Sigmoid colon (tissue), 7 donors: ENCODE measurements around the gene NOP10. TPM values are rescaled to one million over a fixed set of nuclear protein-coding genes. Genes with fewer than 3 reads are reported as not detected.

Experiments used
- DNase-seq: peaks from one replicate; pipeline ENCODE4 v3.0.0-alpha.2; 2019
- H3K27ac ChIP-seq, 4 donors: fragments of 200-600 bp; sonication (generic); one replicate each; pipeline ENCODE4 v1.5.1; 2016 to 2019; ENCODE audit warnings: mild to moderate bottlenecking in 1 of 4
- H3K27me3 ChIP-seq, 3 donors: fragments of 200-600 bp; sonication (generic); one replicate each; pipeline ENCODE4 v1.5.1; 2019; ENCODE audit warnings: mild to moderate bottlenecking in 1 of 3
- H3K36me3 ChIP-seq, 4 donors: fragments of 200-600 bp; sonication (generic); one replicate each; pipeline ENCODE4 v1.5.1; 2016 to 2019
- H3K4me1 ChIP-seq, 4 donors: fragments of 200-600 bp; sonication (generic); one replicate each; pipeline ENCODE4 v1.5.1; 2017 to 2019
- H3K4me3 ChIP-seq, 4 donors: fragments of 200-600 bp; sonication (generic); one replicate each; pipeline ENCODE4 v1.5.1; 2017 to 2019; ENCODE audit warnings: mild to moderate bottlenecking in 2 of 4, moderate library complexity in 1 of 4
- H3K9me3 ChIP-seq, 4 donors: fragments of 200-600 bp in 3 of 4; sonication (generic) in 3 of 4; one replicate each; pipeline versions ENCODE4 v1.5.1 to v1.6.1; 2013 to 2019
- CTCF ChIP-seq, 4 experiments: fragments of 450-650 bp in 3 of 4; fragments of 200-600 bp in 1 of 4; IDR thresholded peaks; one replicate each; pipeline ENCODE4 v1.5.1; 2016 to 2019; ENCODE audit warnings: antibody characterized with exemption in 4 of 4, mild to moderate bottlenecking in 3 of 4, moderate library complexity in 2 of 4
- EP300 ChIP-seq, 4 donors: sonication (generic); formaldehyde crosslinking; IDR thresholded peaks; one replicate each; pipeline ENCODE4 v1.6.1; 2017; ENCODE audit warnings: antibody characterized with exemption in 4 of 4
- POLR2A ChIP-seq, 2 donors: fragments of 450-650 bp; IDR thresholded peaks; one replicate each; pipeline ENCODE4 v1.6.1; 2016; ENCODE audit warnings: antibody characterized with exemption in 2 of 2, mild to moderate bottlenecking in 2 of 2, moderate library complexity in 2 of 2
- POLR2AphosphoS5 ChIP-seq, 4 donors: sonication (generic); formaldehyde crosslinking; IDR thresholded peaks; one replicate each; pipeline ENCODE4 v1.6.1; 2017; ENCODE audit warnings: antibody characterized with exemption in 4 of 4
- WGBS, 2 donors: extraction: QIAGEN DNeasy Blood & Tissue Kit; methylation state at CpG; one replicate each; pipeline ENCODE4 v1.1.7; 2013; 5-methylcytosine and 5-hydroxymethylcytosine counted together
- intact Hi-C: fragments of 100-400 bp; cut with DNase I; formaldehyde crosslinking; loops from one replicate; pipeline ENCODE4 v1.15.1; 2023
- polyA plus RNA-seq, 3 donors: library from polyadenylated mRNA; stranded (reverse); fragments of 200-250 nt; gene quantifications; one replicate each; pipeline ENCODE4 v1.2.3, GENCODE V29; 2013
- small RNA-seq, 3 donors: library from RNA; depleted of rRNA; stranded (forward); fragments of <200 nt; gene quantifications; one replicate each; pipeline ENCODE3, GENCODE V24; 2016
- total RNA-seq, 4 donors: library from RNA; depleted of rRNA; stranded (reverse); fragments of >200 nt; gene quantifications; one replicate each; pipeline ENCODE4 v1.1.0, GENCODE V29; 2016
- donor health status: healthy with polysubstance abuse.
- donor health status: Bipolar disorder and iron deficiency.
- donor health status: healthy.

Gene NOP10
- total and polyA plus RNA-seq, 7 donors, result 67.6 to 532 (median 160) TPM

- H3K4me3 ChIP-seq, result no peak overlapping the region
- peak overlapping the region in 3 of 4 donors; percentile 0 to 17 (median 12) for H3K27ac ChIP-seq
Measured at GRCh38 chr15:34297059-34297458, 45.9 kb downstream of the NOP10 start.

GRCh38 chr15:34292621-34293020 lies 50.3 kb downstream of the NOP10 start:
- Histone ChIP-seq H3K4me1 (peaks cover 0 to 15% (median 12%) of the 10 kb centered on the region in 4 donors), H3K4me3 (no peak overlapping the region), H3K9me3 (no peaks in the 10 kb centered on the region), H3K27me3 (no peaks in the 10 kb centered on the region), H3K36me3 (no peaks in the 10 kb centered on the region), H3K27ac (no peak overlapping the region)
- no peak for TF ChIP-seq CTCF (IDR thresholded peaks at IDR 0.05)
- no peak for TF ChIP-seq POLR2AphosphoS5 (IDR thresholded peaks at IDR 0.05)
- no peak for TF ChIP-seq EP300 (IDR thresholded peaks at IDR 0.05)
- TF ChIP-seq POLR2A (IDR thresholded peaks at IDR 0.05), result no peak
- WGBS, 2 donors, result 89 to 97% methylated on average over 9 of the region's 9 CpGs
- intact Hi-C loops, result no loop called here
- no peak for DNase-seq

More at GRCh38 chr15:34297059-34297458, 45.9 kb downstream of the NOP10 start:
- intact Hi-C loops, result no loop called here
- 4 to 21% methylated on average over 1 of the region's 1 CpG for WGBS, 2 donors
- no peaks in the 10 kb centered on the region for H3K27me3 ChIP-seq
- TF ChIP-seq CTCF (IDR thresholded peaks at IDR 0.05) (no peak), POLR2AphosphoS5 (IDR thresholded peaks at IDR 0.05) (no peak), POLR2A (IDR thresholded peaks at IDR 0.05) (no peak), EP300 (IDR thresholded peaks at IDR 0.05) (no peak)
- DNase-seq, result no peak
- peaks cover 0 to 18% (median 12%) of the 10 kb centered on the region in 4 donors for H3K4me1 ChIP-seq
- H3K9me3 ChIP-seq, result no peaks in the 10 kb centered on the region
- H3K36me3 ChIP-seq, result no peaks in the 10 kb centered on the region

Small RNA genes lying within 50 kb of the gene (small RNA-seq; reads per million reads assigned to genes)
- gene MIR1233-1 (0 reads per million in 3 donors), gene RF00019 (0 reads per million in 3 donors)

Other genes with a start within 250 kb of the NOP10 start
- gene EMC7, start 241.3 kb downstream of the NOP10 start, total RNA-seq, result 10 to 100 TPM; 34.8 to 55.1 (median 47.7) TPM
- 10 to 100 TPM; 15.0 to 75.8 (median 21.5) TPM for gene EMC7, start 241.3 kb downstream of the NOP10 start, polyA plus RNA-seq
- gene PGBD4, start 241.1 kb downstream of the NOP10 start, total RNA-seq, result 1 to 10 TPM in 3 of 4 donors, under 1 TPM in 1; 0.54 to 1.4 (median 1.4) TPM
- 1 to 10 TPM in 1 of 3 donors, under 1 TPM in 2; under 0.01 to 1.3 (median 0.23) TPM for gene PGBD4, start 241.1 kb downstream of the NOP10 start, polyA plus RNA-seq
- gene KATNBL1, start 133.0 kb downstream of the NOP10 start, total RNA-seq, result 10 to 100 TPM; 39.5 to 88.9 (median 68.2) TPM
- 10 to 100 TPM; 15.7 to 36.5 (median 16.2) TPM for gene KATNBL1, start 133.0 kb downstream of the NOP10 start, polyA plus RNA-seq
- 100 to 1,000 TPM; 109 to 245 (median 183) TPM for gene EMC4, start 118.1 kb downstream of the NOP10 start, total RNA-seq
- gene EMC4, start 118.1 kb downstream of the NOP10 start, polyA plus RNA-seq, result 100 to 1,000 TPM in 1 of 3 donors, 10 to 100 TPM in 2; 65.2 to 107 (median 69.1) TPM
- 10 to 100 TPM; 14.3 to 22.7 (median 20.0) TPM for gene SLC12A6, start 5.4 kb downstream of the NOP10 start, total RNA-seq
- gene SLC12A6, start 5.4 kb downstream of the NOP10 start, polyA plus RNA-seq, result 10 to 100 TPM in 1 of 3 donors, 1 to 10 TPM in 2; 1.4 to 10.1 (median 2.4) TPM
- not detected for gene NUTM1, start 179 bp upstream of the NOP10 start, total RNA-seq
- gene NUTM1, start 179 bp upstream of the NOP10 start, polyA plus RNA-seq, result under 1 TPM in 1 of 3 donors, not detected in 2; 0.01 TPM
- gene LPCAT4, start 24.1 kb upstream of the NOP10 start, total RNA-seq, result 10 to 100 TPM in 3 of 4 donors, 1 to 10 TPM in 1; 9.6 to 25.2 (median 15.6) TPM
- gene LPCAT4, start 24.1 kb upstream of the NOP10 start, polyA plus RNA-seq, result 100 to 1,000 TPM in 1 of 3 donors, 10 to 100 TPM in 2; 24.5 to 122 (median 26.4) TPM
- gene GOLGA8A, start 94.7 kb upstream of the NOP10 start, total RNA-seq, result 10 to 100 TPM; 20.7 to 52.3 (median 37.5) TPM
- gene GOLGA8A, start 94.7 kb upstream of the NOP10 start, polyA plus RNA-seq, result 10 to 100 TPM in 1 of 3 donors, 1 to 10 TPM in 1, under 1 TPM in 1; 0.60 to 22.5 (median 3.9) TPM
- gene GOLGA8B, start 240.5 kb upstream of the NOP10 start, total RNA-seq, result 100 to 1,000 TPM in 1 of 4 donors, 10 to 100 TPM in 3; 57.6 to 102 (median 82.2) TPM
- 10 to 100 TPM in 1 of 3 donors, 1 to 10 TPM in 2; 1.2 to 15.5 (median 1.6) TPM for gene GOLGA8B, start 240.5 kb upstream of the NOP10 start, polyA plus RNA-seq